Epithelial cell of esophagus (primary cell): ENCODE measurements around the gene RUNX2.

Experiments
- DNase-seq: peaks from one replicate; pipeline ENCODE4 v3.0.0; 2010; ENCODE audit warnings: low read depth
- H3K4me3 ChIP-seq: 2 replicates; pipeline ENCODE4 v1.5.1; 2011; ENCODE audit warnings: mild to moderate bottlenecking, low read length, control low read depth
- TF ChIP-seq, protein P1 (sequence below): IDR thresholded peaks from 2 replicates; pipeline ENCODE4 v1.5.1; 2011; ENCODE audit warnings: low read depth, mild to moderate bottlenecking, low read length, control low read depth, inconsistent platforms; ENCODE audit not compliant: insufficient read depth; ENCODE audit errors: missing control alignments

The RUNX2 gene

GRCh38 chr6:45634231-45634630, 306.1 kb downstream of the RUNX2 start:
- no peak for DNase-seq
- TF ChIP-seq, protein P1, sequence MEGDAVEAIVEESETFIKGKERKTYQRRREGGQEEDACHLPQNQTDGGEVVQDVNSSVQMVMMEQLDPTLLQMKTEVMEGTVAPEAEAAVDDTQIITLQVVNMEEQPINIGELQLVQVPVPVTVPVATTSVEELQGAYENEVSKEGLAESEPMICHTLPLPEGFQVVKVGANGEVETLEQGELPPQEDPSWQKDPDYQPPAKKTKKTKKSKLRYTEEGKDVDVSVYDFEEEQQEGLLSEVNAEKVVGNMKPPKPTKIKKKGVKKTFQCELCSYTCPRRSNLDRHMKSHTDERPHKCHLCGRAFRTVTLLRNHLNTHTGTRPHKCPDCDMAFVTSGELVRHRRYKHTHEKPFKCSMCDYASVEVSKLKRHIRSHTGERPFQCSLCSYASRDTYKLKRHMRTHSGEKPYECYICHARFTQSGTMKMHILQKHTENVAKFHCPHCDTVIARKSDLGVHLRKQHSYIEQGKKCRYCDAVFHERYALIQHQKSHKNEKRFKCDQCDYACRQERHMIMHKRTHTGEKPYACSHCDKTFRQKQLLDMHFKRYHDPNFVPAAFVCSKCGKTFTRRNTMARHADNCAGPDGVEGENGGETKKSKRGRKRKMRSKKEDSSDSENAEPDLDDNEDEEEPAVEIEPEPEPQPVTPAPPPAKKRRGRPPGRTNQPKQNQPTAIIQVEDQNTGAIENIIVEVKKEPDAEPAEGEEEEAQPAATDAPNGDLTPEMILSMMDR, result no peak
- H3K4me3 ChIP-seq, result no peak overlapping the region

GRCh38 chr6:45635284-45635867, 307.2 kb downstream of the RUNX2 start:
- TF ChIP-seq, protein P1, result no peak
- no peak for DNase-seq
- H3K4me3 ChIP-seq, result no peak overlapping the region

- H3K4me3 ChIP-seq, result no peak overlapping the region
- DNase-seq, result no peak
- TF ChIP-seq, protein P1, result no peak
Observed at GRCh38 chr6:45637056-45637455, 308.9 kb downstream of the RUNX2 start.

GRCh38 chr6:45637611-45638257, 309.6 kb downstream of the RUNX2 start:
- TF ChIP-seq, protein P1, result no peak
- no peak overlapping the region for H3K4me3 ChIP-seq
- DNase-seq, result no peak

- no peak overlapping the region for H3K4me3 ChIP-seq
- TF ChIP-seq, protein P1, result no peak
- peak; percentile 75 for DNase-seq
Observed at GRCh38 chr6:45640081-45640491, 312.0 kb downstream of the RUNX2 start.

DNA sequence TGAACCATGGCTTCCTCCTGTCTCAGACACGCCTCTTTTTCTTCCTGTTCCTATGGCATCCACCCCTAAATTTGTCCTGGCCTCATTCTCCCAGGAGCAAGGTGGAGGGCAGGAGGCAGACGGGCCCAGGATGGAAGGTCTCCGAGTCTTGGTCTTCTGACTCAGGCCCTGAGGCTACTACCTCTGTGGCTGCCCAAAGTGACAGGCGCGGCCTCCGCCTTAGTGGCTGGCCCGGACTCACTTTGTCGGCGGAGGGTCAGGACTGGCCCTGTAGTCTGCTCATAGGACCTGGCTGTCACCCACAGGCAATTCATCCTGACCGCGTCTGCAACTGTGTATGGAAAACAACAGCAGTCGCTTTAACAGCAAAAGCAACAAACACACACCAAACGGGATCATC, 312.7 kb downstream of the RUNX2 start:
- TF ChIP-seq, protein P1, result no peak
- no peak overlapping the region for H3K4me3 ChIP-seq

GRCh38 chr6:45642331-45643125, 314.4 kb downstream of the RUNX2 start:
- no peak for DNase-seq
- H3K4me3 ChIP-seq, result no peak overlapping the region
- TF ChIP-seq, protein P1, result no peak

More for the DNA sequence above, 312.7 kb downstream of the RUNX2 start:
- DNase-seq, result no peak
